Measurements from ENCODE around the gene HOMER2.
"Not testable (repeated sequence)": the region's sequence is repeated elsewhere in the genome, so short reads cannot be mapped to it uniquely, and the experiment has no call there.

Gene HOMER2

GRCh38 chr15:82952158-82953081 is at the start of gene HOMER2:
TSS of gene HOMER2 (minus strand) at chr15:82952720. CDS start at chr15:82952535, 185 bp downstream.
- Histone ChIP-seq H3K27ac (ENCODE audit: low read length) (no peak within 1 kb of the TSS), H3K36me3 (ENCODE audit: insufficient read depth, low read depth, low read length) (no peaks in the 10 kb centered on the region), H3K4me1 (ENCODE audit: insufficient read depth, low read length) (no peaks in the 10 kb centered on the region), H3K9ac (ENCODE audit: low read depth, low read length) (peak within 1 kb of the TSS; percentile 68), H3K4me3 (ENCODE audit: low read length) (peak within 1 kb of the TSS; percentile 79), H3K9me3 (ENCODE audit: insufficient read depth, low read depth, low read length) (no peaks in the 10 kb centered on the region), H3K27me3 (ENCODE audit: insufficient read depth, low read length) (peaks cover 44% of the 10 kb centered on the region)

- H3K4me3 ChIP-seq (ENCODE audit: low read length); H3K9ac ChIP-seq (ENCODE audit: low read depth, low read length): not testable (repeated sequence)
Observed at GRCh38 chr15:83000672-83001031, 48.1 kb upstream of the HOMER2 start.

GRCh38 chr15:82999905-83000671 is 47.6 kb upstream of the HOMER2 start:
- Histone ChIP-seq H3K9ac (ENCODE audit: low read depth, low read length) (no peak overlapping the region), H3K36me3 (ENCODE audit: insufficient read depth, low read depth, low read length) (no peaks in the 10 kb centered on the region; the same call in 1 of the 2 replicates), H3K9me3 (ENCODE audit: insufficient read depth, low read depth, low read length) (no peaks in the 10 kb centered on the region), H3K4me1 (ENCODE audit: insufficient read depth, low read length) (no peaks in the 10 kb centered on the region), H3K27ac (ENCODE audit: low read length) (no peak overlapping the region), H3K4me3 (ENCODE audit: low read length) (no peak overlapping the region), H3K27me3 (ENCODE audit: insufficient read depth, low read length) (no peaks in the 10 kb centered on the region)

More at GRCh38 chr15:83000672-83001031, 48.1 kb upstream of the HOMER2 start:
- not testable (repeated sequence) for H3K4me1 ChIP-seq (ENCODE audit: insufficient read depth, low read length); H3K27me3 ChIP-seq (ENCODE audit: insufficient read depth, low read length); H3K27ac ChIP-seq (ENCODE audit: low read length); H3K9me3 ChIP-seq (ENCODE audit: insufficient read depth, low read depth, low read length); H3K36me3 ChIP-seq (ENCODE audit: insufficient read depth, low read depth, low read length)

- Histone ChIP-seq H3K27ac (ENCODE audit: low read length) (no peak overlapping the region), H3K4me3 (ENCODE audit: low read length) (no peak overlapping the region), H3K9ac (ENCODE audit: low read depth, low read length) (no peak overlapping the region), H3K9me3 (ENCODE audit: insufficient read depth, low read depth, low read length) (no peaks in the 10 kb centered on the region), H3K27me3 (ENCODE audit: insufficient read depth, low read length) (no peaks in the 10 kb centered on the region), H3K36me3 (ENCODE audit: insufficient read depth, low read depth, low read length) (no peaks in the 10 kb centered on the region), H3K4me1 (ENCODE audit: insufficient read depth, low read length) (no peaks in the 10 kb centered on the region)
Observed at GRCh38 chr15:82999426-82999825, 46.9 kb upstream of the HOMER2 start.

- H3K4me1 ChIP-seq (ENCODE audit: insufficient read depth, low read length), result no peaks in the 10 kb centered on the region
- no peaks in the 10 kb centered on the region for H3K27me3 ChIP-seq (ENCODE audit: insufficient read depth, low read length)
- no peak overlapping the region for H3K27ac ChIP-seq (ENCODE audit: low read length)
- H3K9ac ChIP-seq (ENCODE audit: low read depth, low read length), result no peak overlapping the region
- H3K4me3 ChIP-seq (ENCODE audit: low read length), result no peak overlapping the region
- no peaks in the 10 kb centered on the region for H3K9me3 ChIP-seq (ENCODE audit: insufficient read depth, low read depth, low read length)
- H3K36me3 ChIP-seq (ENCODE audit: insufficient read depth, low read depth, low read length), result peaks cover under 1% of the 10 kb centered on the region; the same call in 1 of the 2 replicates
Observed at GRCh38 chr15:82995938-82996337, 43.4 kb upstream of the HOMER2 start.

GRCh38 chr15:82995076-82995475 is 42.6 kb upstream of the HOMER2 start:
- Histone ChIP-seq H3K9me3 (ENCODE audit: insufficient read depth, low read depth, low read length) (no peaks in the 10 kb centered on the region), H3K36me3 (ENCODE audit: insufficient read depth, low read depth, low read length) (peaks cover 6% of the 10 kb centered on the region), H3K4me1 (ENCODE audit: insufficient read depth, low read length) (no peaks in the 10 kb centered on the region), H3K4me3 (ENCODE audit: low read length) (no peak overlapping the region), H3K27ac (ENCODE audit: low read length) (no peak overlapping the region), H3K27me3 (ENCODE audit: insufficient read depth, low read length) (no peaks in the 10 kb centered on the region), H3K9ac (ENCODE audit: low read depth, low read length) (no peak overlapping the region)

- Histone ChIP-seq H3K36me3 (ENCODE audit: insufficient read depth, low read depth, low read length) (peaks cover 23% of the 10 kb centered on the region), H3K4me1 (ENCODE audit: insufficient read depth, low read length) (no peaks in the 10 kb centered on the region), H3K9ac (ENCODE audit: low read depth, low read length) (no peak overlapping the region), H3K4me3 (ENCODE audit: low read length) (no peak overlapping the region), H3K27me3 (ENCODE audit: insufficient read depth, low read length) (no peaks in the 10 kb centered on the region), H3K9me3 (ENCODE audit: insufficient read depth, low read depth, low read length) (no peaks in the 10 kb centered on the region), H3K27ac (ENCODE audit: low read length) (no peak overlapping the region)
Observed at GRCh38 chr15:82993144-82993543, 40.6 kb upstream of the HOMER2 start.

- H3K9ac ChIP-seq (ENCODE audit: low read depth, low read length), result no peak overlapping the region
- peaks cover 25% of the 10 kb centered on the region for H3K36me3 ChIP-seq (ENCODE audit: insufficient read depth, low read depth, low read length)
- no peaks in the 10 kb centered on the region for H3K27me3 ChIP-seq (ENCODE audit: insufficient read depth, low read length)
- H3K9me3 ChIP-seq (ENCODE audit: insufficient read depth, low read depth, low read length), result no peaks in the 10 kb centered on the region
- no peak overlapping the region for H3K27ac ChIP-seq (ENCODE audit: low read length)
- no peak overlapping the region for H3K4me3 ChIP-seq (ENCODE audit: low read length)
- no peaks in the 10 kb centered on the region for H3K4me1 ChIP-seq (ENCODE audit: insufficient read depth, low read length)
Observed at GRCh38 chr15:82992436-82992998, 40.0 kb upstream of the HOMER2 start.

- peaks cover 3% of the 10 kb centered on the region; the same call in 1 of the 2 replicates for H3K9me3 ChIP-seq (ENCODE audit: insufficient read depth, low read depth, low read length)
- H3K9ac ChIP-seq (ENCODE audit: low read depth, low read length), result peak overlapping the region; percentile 73; the same call in 1 of the 2 replicates
- H3K27ac ChIP-seq (ENCODE audit: low read length), result no peak overlapping the region
- no peaks in the 10 kb centered on the region for H3K4me1 ChIP-seq (ENCODE audit: insufficient read depth, low read length)
- H3K36me3 ChIP-seq (ENCODE audit: insufficient read depth, low read depth, low read length), result peaks cover 25% of the 10 kb centered on the region
- H3K27me3 ChIP-seq (ENCODE audit: insufficient read depth, low read length), result peaks cover 13% of the 10 kb centered on the region
- H3K4me3 ChIP-seq (ENCODE audit: low read length), result peak overlapping the region; percentile 76
Observed at GRCh38 chr15:82986442-82986780, 33.9 kb upstream of the HOMER2 start.

- Histone ChIP-seq H3K27ac (ENCODE audit: low read length) (peak within 1 kb of the TSS; percentile 4), H3K4me3 (ENCODE audit: low read length) (peak within 1 kb of the TSS; percentile 76), H3K4me1 (ENCODE audit: insufficient read depth, low read length) (no peaks in the 10 kb centered on the region), H3K27me3 (ENCODE audit: insufficient read depth, low read length) (peaks cover 13% of the 10 kb centered on the region), H3K9ac (ENCODE audit: low read depth, low read length) (peak within 1 kb of the TSS; percentile 73; the same call in 1 of the 2 replicates), H3K9me3 (ENCODE audit: insufficient read depth, low read depth, low read length) (peaks cover 3% of the 10 kb centered on the region; the same call in 1 of the 2 replicates), H3K36me3 (ENCODE audit: insufficient read depth, low read depth, low read length) (peaks cover 24% of the 10 kb centered on the region)
Observed at GRCh38 chr15:82985688-82986441, 33.3 kb upstream of the HOMER2 start, which contains the start of gene RAMAC. TSS of gene RAMAC (plus strand) at chr15:82986210. CDS start at chr15:82989019, 2,809 bp downstream.

GRCh38 chr15:82980981-82981380 is 28.5 kb upstream of the HOMER2 start:
- Histone ChIP-seq H3K4me1 (ENCODE audit: insufficient read depth, low read length) (no peaks in the 10 kb centered on the region), H3K4me3 (ENCODE audit: low read length) (no peak overlapping the region), H3K27me3 (ENCODE audit: insufficient read depth, low read length) (peaks cover 13% of the 10 kb centered on the region), H3K9me3 (ENCODE audit: insufficient read depth, low read depth, low read length) (peaks cover 3% of the 10 kb centered on the region; the same call in 1 of the 2 replicates), H3K27ac (ENCODE audit: low read length) (no peak overlapping the region), H3K36me3 (ENCODE audit: insufficient read depth, low read depth, low read length) (no peaks in the 10 kb centered on the region), H3K9ac (ENCODE audit: low read depth, low read length) (no peak overlapping the region)

Data from iPS-20b (cell line).